Inferior parietal cortex (tissue), 1 donor: ENCODE data around the gene UBXN11.

ENCODE experiments used
- DNase-seq: peaks from one replicate; pipeline ENCODE4 v3.0.0-alpha.2; 2016; ENCODE audit errors: extremely low spot score

The UBXN11 gene

GRCh38 chr1:26306290-26307229 is at the start of gene UBXN11:
UBXN11 (minus strand) TSS chr1:26306636; CDS start chr1:26302883, 3,753 bp downstream.
- peak; percentile 91 for DNase-seq

DNA sequence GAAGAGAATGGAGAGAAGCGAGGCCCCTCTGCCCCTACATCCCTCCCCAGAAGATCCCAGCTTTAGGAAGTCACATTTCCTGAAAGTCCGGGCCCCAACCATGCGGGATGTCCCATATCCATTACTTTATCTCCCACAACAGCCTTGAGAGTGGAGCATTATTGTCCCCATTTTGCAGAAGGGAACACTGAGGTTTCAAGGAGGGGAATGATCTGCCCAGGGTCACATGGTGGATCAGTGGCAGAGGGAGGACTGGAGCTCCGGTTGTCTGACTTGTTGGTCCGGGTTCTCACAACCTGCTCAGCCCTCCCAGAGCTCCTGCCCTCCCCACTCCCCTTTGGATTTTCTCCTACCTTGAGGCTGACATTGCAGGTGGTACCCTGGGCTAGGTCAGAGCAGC is 49.7 kb upstream of the UBXN11 start:
- DNase-seq, result no peak

DNA sequence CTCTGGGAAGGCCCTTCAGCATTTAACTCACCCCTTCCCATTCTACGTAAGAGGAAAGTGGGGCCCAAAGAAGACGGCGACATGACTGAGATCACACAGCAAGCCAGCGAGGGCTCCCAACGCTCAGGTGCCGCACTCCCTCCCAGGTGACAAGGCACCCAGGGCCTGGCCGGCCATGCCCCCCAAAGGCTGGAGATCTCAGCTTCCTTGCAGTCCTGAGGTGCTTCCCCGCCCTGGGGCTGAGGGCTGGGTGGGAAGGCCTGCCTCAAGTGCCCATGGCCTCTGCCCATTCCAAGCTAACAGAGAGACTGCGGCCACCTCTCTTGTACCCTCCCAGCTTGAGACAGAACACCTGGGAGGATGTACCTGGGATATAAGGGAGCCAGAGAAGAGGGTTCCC is 48.5 kb upstream of the UBXN11 start:
- DNase-seq, result no peak

DNA sequence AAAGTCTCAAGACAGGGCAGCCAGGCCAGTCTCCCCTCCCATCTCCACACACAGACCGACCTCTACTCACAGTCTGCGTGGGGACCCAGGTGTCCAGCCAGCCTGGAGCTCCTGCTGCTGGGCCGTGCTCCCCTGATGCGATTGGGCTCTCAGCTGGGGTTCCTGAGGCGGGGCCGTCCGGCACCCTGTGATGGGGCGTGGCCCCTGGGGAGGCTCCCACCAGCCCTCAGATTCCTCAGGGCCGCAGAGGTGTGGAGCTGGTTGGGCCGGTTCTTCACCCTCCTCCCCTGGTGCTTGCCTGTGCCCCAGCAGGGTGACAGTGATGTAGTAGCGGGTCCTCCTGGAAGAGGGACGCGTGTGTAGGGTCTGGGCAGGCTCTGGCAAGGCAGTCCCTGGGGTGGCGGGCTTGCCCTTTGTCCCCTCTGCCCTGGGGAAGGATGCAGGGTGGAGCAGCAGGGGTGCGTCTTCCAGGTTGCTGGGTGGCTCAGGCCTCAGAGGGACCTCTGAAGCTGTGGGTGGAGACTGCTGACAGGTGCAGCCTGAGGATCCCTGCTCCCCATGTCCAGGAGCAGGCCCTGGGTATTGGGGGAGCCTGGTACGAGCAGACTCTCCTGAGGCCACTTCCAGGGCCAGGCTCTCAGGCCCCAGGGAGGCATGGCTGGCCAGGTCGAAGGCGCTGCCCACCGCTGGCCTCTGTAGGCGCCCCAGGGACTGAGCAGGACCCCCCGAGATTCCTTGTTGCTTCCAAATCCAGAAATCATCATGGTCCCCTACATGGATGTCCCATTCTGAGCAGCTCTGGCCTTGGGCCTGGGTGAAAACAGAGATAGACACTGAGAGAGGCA is 47.8 kb upstream of the UBXN11 start, which contains the start of gene CRYBG2:
Gene CRYBG2, minus strand, starts transcription at position 155 of the 845 bp plus-strand sequence. CDS start 7,473 bp downstream, outside the sequence.
- no peak for DNase-seq

DNA sequence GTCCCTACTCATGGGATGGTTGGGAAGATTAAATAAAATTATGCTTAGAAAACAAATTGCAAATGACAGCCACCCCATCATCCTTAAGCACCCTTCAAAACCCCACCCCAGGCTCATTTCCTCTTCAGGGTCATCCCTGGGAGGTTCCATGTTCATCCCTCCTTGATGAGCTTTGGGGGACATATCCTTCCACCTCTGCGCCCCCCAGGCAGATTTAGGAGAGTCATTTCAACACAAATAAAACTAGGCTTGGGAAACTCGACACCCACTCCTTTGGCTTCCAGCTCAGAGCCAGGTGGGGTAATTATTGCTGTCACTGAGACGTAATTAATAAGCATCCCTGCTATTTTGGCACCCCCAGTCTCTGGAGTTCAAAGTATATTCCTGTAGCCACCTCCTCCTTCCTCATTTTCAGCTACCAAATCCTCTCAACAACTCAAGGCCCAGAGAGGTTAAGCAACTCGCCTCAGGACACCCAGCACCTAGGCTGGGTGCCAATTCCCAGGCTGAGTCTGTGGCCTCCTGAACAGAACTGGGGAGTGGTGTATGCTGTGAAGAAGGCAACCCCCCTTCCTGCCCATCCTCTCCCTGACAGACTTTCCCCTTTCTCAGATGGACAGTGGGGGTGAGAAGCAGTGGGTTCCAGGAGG is 46.9 kb upstream of the UBXN11 start:
- no peak for DNase-seq

- no peak for DNase-seq
Measured at GRCh38 chr1:26352338-26352679, 45.9 kb upstream of the UBXN11 start.

DNA sequence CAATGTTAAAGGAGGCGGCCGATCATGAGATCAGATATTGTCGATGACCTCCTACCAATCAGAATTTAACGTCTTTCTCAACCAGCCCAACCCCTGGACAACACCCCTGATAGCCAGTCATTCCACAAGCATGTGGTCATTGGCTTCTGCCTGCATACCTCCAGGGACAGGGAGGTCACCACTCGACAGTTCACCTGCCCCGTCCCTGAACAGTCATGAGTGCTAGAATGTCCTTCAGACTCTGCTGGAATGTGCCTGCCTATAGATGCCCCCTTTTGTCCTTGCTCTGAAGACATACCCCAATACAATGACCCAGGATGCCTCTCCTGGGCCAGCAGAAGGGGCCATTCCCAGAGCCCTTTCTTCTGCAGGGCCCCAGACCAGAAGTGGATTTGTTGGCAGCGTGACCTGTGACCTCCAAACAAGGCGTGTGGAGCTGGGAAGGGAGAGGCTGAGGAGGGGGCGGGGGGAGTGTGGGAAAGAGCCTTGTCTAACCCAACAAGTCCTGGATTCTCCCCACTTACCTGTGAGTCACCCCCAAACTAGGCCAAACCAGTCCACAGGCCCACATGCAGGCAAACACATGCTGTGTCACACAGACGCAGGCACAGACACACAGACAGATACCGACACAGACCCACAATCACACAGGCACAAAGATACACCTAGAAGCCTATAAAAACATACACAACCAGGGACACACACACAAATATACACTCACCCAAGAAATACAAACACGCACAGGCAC is 45.3 kb upstream of the UBXN11 start:
- no peak for DNase-seq

- no peak for DNase-seq
Measured at GRCh38 chr1:26350701-26351589, 44.5 kb upstream of the UBXN11 start.

GRCh38 chr1:26350343-26350700 is 43.9 kb upstream of the UBXN11 start:
- no peak for DNase-seq

DNA sequence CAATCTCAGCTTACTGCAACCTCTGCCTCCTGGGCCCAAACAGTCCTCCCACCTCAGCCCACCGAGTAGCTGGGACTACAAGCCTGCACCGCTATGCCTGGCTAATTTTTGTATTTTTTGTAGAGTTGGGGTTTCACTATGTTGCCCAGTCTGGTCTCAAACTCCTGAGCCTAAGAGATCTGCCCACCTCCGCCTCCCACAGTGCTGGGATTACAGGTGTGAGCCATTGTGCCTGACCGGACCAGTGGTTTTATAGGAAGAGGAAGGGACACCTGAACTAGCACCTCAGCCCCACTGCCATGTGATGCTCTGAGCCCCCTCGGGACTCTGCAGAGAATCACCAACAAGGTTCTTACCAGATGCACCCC is 43.4 kb upstream of the UBXN11 start:
- no peak for DNase-seq

- DNase-seq, result no peak
Measured at GRCh38 chr1:26349188-26349876, 42.9 kb upstream of the UBXN11 start.

GRCh38 chr1:26346274-26347033 is 40.0 kb upstream of the UBXN11 start:
- DNase-seq, result no peak

- DNase-seq, result no peak
Measured at GRCh38 chr1:26345718-26346117, 39.3 kb upstream of the UBXN11 start.

DNA sequence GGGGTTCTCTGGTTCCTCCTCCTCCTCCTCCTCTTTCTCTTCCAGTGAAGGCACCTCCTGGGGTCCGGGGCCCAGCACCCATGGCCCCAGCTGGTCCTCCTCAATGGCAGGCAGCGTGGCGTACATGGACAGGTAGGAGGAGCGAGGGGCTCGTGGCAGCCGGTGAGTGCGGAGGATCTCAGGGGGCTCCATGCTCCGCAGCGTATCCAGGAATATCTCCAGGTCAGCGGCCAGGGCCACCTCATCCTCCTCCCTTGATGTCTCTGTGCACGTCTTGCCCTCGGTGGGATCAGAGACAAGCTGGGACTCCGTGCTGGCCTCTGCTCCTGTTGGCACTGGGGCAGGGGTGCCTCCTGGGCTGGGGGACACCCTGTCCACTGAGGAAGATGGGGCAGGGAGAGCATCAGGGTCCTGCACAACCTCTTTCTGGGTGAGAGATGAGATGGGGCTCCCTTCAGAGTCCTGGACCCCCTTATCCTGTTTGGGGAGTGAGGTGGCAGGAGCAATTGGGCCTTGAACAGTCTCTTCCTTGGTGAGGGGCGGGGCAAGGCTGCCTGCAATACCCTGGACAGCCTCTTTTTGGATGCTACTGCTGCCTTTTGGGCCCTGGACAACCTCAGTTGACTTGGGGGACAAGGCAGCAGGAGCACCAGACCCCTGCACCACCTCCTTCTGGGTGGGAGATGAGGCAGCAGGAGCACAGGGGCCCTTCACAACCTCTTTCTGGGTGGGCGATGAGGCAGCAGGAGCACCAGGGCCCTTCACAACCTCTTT is 37.9 kb upstream of the UBXN11 start:
- DNase-seq, result no peak

GRCh38 chr1:26340047-26340481 is 33.6 kb upstream of the UBXN11 start:
- DNase-seq, result no peak

DNA sequence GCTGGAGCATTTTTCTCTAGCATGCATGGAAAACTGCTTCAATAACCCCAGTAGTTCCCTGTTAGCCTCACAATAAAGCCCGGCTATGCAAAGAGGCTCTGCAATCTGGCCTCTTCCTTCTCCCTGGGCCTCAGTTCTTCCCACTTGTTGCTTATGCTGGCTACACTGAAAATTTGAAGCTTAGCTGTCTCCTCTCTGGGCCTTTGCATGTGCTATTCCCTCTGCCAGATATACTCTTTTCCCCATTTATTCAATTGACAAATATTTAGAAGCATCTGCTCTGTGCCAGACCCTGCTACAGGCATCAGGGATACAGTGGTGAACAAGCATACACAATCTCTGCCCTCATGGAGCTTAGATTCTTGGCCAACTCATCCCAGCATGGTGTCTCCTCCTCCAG is 32.2 kb upstream of the UBXN11 start:
- no peak for DNase-seq

- no peak for DNase-seq
Measured at GRCh38 chr1:26337625-26338024, 31.2 kb upstream of the UBXN11 start.

GRCh38 chr1:26337206-26337535 is 30.7 kb upstream of the UBXN11 start:
- DNase-seq, result no peak
